ENCODE results near the gene PCP2.

PCP2 gene

DNA sequence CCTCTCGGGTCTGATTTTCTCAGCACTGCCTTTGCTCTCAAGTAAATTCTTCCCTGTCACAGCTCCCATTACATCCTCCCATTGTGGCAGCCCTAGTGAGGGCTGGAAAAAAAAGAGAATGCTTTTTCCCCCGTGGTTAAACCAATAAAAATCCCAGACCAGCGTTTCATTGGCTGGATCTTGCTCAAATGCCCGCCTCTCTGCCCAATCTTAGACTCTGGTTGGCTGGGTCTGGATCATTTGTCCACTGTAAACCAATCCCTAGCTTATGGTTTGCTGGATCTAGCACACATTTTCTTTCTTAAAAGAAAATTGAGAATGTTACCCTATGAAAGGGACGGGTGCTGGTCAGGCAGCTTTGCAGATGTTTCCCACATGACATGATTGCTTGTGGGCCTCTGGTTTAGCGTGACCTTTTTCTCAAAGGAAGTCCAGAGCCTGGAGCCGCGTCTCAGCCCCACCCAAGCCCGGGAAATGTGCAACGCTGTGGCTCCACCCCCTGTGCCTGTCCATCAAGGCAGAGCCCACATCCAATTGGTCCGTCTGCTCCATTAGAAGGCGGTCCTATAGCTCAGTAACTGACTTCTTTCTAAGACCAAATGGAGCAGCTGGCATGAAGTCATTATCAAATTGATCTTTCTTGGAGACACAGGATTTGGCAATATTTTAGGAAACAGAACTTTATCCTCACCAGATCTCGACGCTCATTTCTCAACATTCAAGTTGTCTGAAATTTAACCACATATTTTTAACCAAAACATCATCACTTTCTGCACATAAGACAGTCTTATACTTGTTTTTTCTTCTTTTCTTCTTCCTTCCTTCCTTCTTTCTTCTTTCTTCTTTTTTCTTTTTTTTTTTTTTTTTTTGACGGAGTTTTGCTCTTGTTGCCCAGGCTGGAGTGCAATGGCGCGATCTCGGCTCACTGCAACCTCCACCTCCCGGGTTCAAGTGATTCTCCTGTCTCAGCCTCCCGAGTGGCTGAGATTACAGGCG, 40.8 kb upstream of the PCP2 start:
- H3K4me3 ChIP-seq = no peak overlapping the region
- peaks cover 0 to 6% (median 0%) of the 10 kb centered on the region in 4 donors for H3K4me1 ChIP-seq
- H3K27me3 ChIP-seq = peaks cover 0 to 67% of the 10 kb centered on the region in 2 donors
- no peaks in the 10 kb centered on the region for H3K9me3 ChIP-seq
- H3K27ac ChIP-seq = no peak overlapping the region
- DNase-seq = peak; percentile 68 to 73
- TF ChIP-seq, protein P1, sequence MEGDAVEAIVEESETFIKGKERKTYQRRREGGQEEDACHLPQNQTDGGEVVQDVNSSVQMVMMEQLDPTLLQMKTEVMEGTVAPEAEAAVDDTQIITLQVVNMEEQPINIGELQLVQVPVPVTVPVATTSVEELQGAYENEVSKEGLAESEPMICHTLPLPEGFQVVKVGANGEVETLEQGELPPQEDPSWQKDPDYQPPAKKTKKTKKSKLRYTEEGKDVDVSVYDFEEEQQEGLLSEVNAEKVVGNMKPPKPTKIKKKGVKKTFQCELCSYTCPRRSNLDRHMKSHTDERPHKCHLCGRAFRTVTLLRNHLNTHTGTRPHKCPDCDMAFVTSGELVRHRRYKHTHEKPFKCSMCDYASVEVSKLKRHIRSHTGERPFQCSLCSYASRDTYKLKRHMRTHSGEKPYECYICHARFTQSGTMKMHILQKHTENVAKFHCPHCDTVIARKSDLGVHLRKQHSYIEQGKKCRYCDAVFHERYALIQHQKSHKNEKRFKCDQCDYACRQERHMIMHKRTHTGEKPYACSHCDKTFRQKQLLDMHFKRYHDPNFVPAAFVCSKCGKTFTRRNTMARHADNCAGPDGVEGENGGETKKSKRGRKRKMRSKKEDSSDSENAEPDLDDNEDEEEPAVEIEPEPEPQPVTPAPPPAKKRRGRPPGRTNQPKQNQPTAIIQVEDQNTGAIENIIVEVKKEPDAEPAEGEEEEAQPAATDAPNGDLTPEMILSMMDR (IDR thresholded peaks at IDR 0.05) = no peak
- H3K36me3 ChIP-seq = no peaks in the 10 kb centered on the region
- intact Hi-C loops (cut with DNase I; ENCODE audit: low total_unique reads) = loop anchor here (10.0 kb wide), 1 partner anchor 320 kb away; no protein-coding TSS in a partner anchor

DNA sequence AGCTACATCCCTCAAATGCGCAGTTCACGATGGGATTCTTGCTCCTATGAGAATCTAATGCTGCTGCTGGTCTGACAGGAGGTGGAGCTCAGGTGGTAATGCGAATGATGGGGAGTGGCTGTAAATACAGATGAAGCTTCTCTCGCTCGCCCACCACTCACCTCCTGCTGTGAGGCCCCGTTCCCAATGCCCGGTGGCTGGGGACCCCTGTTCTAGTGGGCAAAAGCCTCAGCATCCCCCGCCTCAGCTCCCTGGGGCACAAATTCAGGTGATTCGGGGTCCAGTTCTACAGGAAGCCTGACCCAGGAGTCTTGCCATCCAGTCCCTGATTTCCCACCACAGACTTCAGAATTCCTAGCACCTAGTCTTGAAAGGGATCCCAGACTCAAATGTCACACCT, 39.0 kb upstream of the PCP2 start:
- Histone ChIP-seq H3K4me3 (no peak overlapping the region), H3K4me1 (peaks cover 0 to 6% (median 0%) of the 10 kb centered on the region in 4 donors), H3K27ac (no peak overlapping the region), H3K9me3 (no peaks in the 10 kb centered on the region), H3K36me3 (no peaks in the 10 kb centered on the region), H3K27me3 (peaks cover 0 to 58% of the 10 kb centered on the region in 2 donors)
- DNase-seq = no peak
- intact Hi-C loops (cut with DNase I; ENCODE audit: low total_unique reads) = loop anchor here (10.0 kb wide), 1 partner anchor 318 kb away; no protein-coding TSS in a partner anchor
- TF ChIP-seq, protein P1 (IDR thresholded peaks at IDR 0.05) = no peak

DNA sequence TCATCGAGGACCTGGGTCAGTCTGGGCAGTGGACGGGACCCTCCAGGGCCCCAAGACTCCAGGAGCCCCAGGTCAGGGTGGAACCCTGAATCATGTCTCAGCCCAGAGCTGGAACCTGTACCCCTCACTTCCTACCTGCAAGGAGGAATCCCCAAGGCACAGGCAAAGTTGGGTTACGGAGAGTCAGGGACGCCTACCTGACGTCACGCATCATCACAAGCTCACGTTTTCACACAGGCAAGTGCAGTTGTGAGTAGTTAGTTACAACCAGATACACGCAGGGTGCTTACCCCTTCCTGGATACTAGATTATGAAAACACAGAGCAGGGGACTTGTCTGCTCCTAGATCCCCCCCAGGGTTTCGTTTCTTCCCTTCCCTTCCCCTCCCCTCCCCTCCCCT, 37.3 kb upstream of the PCP2 start:
- TF ChIP-seq, protein P1 (IDR thresholded peaks at IDR 0.05) = no peak
- H3K36me3 ChIP-seq = no peaks in the 10 kb centered on the region
- no peaks in the 10 kb centered on the region for H3K9me3 ChIP-seq
- DNase-seq = no peak
- no peak overlapping the region for H3K4me3 ChIP-seq
- peaks cover 0 to 6% (median 0%) of the 10 kb centered on the region in 4 donors for H3K4me1 ChIP-seq
- intact Hi-C loops (cut with DNase I; ENCODE audit: low total_unique reads) = loop anchor here (10.0 kb wide), 1 partner anchor 316 kb away; no protein-coding TSS in a partner anchor
- H3K27ac ChIP-seq = no peak overlapping the region
- H3K27me3 ChIP-seq = peaks cover 0 to 43% of the 10 kb centered on the region in 2 donors

DNA sequence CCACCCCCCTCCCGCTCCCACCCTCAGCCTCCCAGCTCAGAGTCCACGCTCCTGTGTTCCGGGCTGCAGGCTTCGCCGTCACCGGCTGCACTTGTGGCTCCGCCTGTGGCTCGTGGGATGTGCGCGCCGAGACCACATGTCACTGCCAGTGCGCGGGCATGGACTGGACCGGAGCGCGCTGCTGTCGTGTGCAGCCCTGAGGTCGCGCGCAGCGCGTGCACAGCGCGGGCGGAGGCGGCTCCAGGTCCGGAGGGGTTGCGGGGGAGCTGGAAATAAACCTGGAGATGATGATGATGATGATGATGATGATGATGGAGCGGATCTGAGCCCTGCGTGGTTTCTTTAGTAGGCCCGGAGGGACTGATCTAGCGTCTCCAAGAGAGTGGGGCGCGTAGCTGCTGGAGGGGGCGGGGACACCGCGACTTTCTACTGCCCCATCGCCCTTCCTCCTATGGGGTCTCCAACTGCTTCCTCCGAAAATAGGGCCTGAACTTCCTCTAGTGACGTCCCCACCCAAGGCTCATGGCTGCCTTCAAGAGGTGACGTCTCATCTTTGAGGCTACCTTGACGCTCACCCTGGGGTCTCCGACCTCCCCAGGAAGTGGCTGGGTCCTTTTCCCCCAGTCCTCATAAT, 36.7 kb upstream of the PCP2 start:
- intact Hi-C loops (cut with DNase I; ENCODE audit: low total_unique reads) = loop anchor here (10.0 kb wide), 1 partner anchor 315 kb away; no protein-coding TSS in a partner anchor
- Histone ChIP-seq H3K27ac (no peak overlapping the region), H3K4me1 (peaks cover 0 to 6% (median 0%) of the 10 kb centered on the region in 4 donors), H3K4me3 (no peak overlapping the region), H3K9me3 (no peaks in the 10 kb centered on the region), H3K36me3 (no peaks in the 10 kb centered on the region), H3K27me3 (peaks cover 0 to 43% of the 10 kb centered on the region in 2 donors)
- TF ChIP-seq, protein P1 (IDR thresholded peaks at IDR 0.05) = no peak
- no peak for DNase-seq

DNA sequence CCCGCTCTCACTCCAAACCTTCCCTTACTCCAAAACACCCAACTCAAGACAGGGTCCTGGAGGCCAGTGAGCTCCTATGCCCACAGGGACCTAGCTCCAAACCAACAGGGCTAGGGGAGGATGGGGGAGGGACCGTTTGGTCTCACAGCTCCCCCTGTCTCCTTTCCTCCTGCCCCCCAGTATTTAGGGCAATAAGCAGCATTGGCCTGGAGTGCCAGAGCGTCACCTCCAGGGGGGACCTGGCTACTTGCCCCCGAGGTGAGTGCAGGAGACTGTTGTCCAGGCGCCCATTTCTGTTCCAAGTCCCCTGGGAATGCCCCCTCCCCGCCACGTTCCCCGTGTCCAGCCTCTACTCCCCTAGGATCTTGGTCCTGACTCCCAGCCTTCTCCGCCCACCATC, 36.1 kb upstream of the PCP2 start:
- DNase-seq = no peak
- H3K27me3 ChIP-seq = peaks cover 0 to 43% of the 10 kb centered on the region in 2 donors
- peaks cover 0 to 6% (median 0%) of the 10 kb centered on the region in 4 donors for H3K4me1 ChIP-seq
- H3K9me3 ChIP-seq = no peaks in the 10 kb centered on the region
- no peak overlapping the region for H3K27ac ChIP-seq
- TF ChIP-seq, protein P1 (IDR thresholded peaks at IDR 0.05) = no peak
- intact Hi-C loops (cut with DNase I; ENCODE audit: low total_unique reads) = loop anchor here (10.0 kb wide), 1 partner anchor 315 kb away; no protein-coding TSS in a partner anchor
- H3K4me3 ChIP-seq = no peak overlapping the region
- H3K36me3 ChIP-seq = no peaks in the 10 kb centered on the region

Data from tibial artery (tissue), 4 donors.